PFSK-1 (cell line): Measurements from ENCODE around the gene MIDN.

Experiments
- FOXP2 ChIP-seq: optimal IDR thresholded peaks from 2 replicates; pipeline ENCODE3; 2011; ENCODE audit warnings: borderline replicate concordance, control low read depth, inconsistent platforms; ENCODE audit not compliant: insufficient read depth; ENCODE audit errors: extremely low read length, extremely low read depth
- POLR2AphosphoS5 ChIP-seq: IDR thresholded peaks from 2 replicates; pipeline ENCODE4 v1.6.1; 2012; ENCODE audit warnings: low read depth, mild to moderate bottlenecking, control low read depth, low read length, moderate library complexity
- REST ChIP-seq, 2 experiments: IDR thresholded peaks; 2 replicates each; pipeline versions ENCODE4 v1.6.1 to v1.8.0; 2011 to 2012; ENCODE audit warnings: low read depth in 2 of 2, low read length in 2 of 2, control low read depth in 1 of 2, inconsistent platforms in 1 of 2, mild to moderate bottlenecking in 1 of 2, moderate library complexity in 1 of 2; ENCODE audit not compliant: insufficient read depth in 1 of 2
- SIN3A ChIP-seq: IDR thresholded peaks from 2 replicates; pipeline ENCODE4 v1.6.1; 2012; ENCODE audit warnings: mild to moderate bottlenecking, low read length, moderate library complexity, borderline replicate concordance; ENCODE audit not compliant: insufficient read depth
- TAF1 ChIP-seq: IDR thresholded peaks from 2 replicates; pipeline ENCODE4 v1.6.1; 2012; ENCODE audit warnings: low read length, control low read depth, borderline replicate concordance; ENCODE audit not compliant: insufficient read depth

The MIDN gene

GRCh38 chr19:1266916-1267476, 18.6 kb downstream of the MIDN start:
- no peak for TF ChIP-seq REST (IDR thresholded peaks at IDR 0.05; ENCODE audit: insufficient read depth in 1 of 2, low read depth in 2 of 2, low read length in 2 of 2)
- TF ChIP-seq SIN3A, result peak; percentile 65; the same call in 1 of the 2 replicates
- no peak for TF ChIP-seq TAF1
- no peak for TF ChIP-seq FOXP2
- TF ChIP-seq POLR2AphosphoS5, result no peak

- TF ChIP-seq REST (IDR thresholded peaks at IDR 0.05; ENCODE audit: insufficient read depth in 1 of 2, low read depth in 2 of 2, low read length in 2 of 2) (no peak), POLR2AphosphoS5 (no peak), SIN3A (no peak), TAF1 (no peak), FOXP2 (no peak)
Measured at GRCh38 chr19:1267477-1268225, 19.3 kb downstream of the MIDN start.

GRCh38 chr19:1268226-1269064, 20.1 kb downstream of the MIDN start:
- TF ChIP-seq POLR2AphosphoS5, result no peak
- no peak for TF ChIP-seq REST (IDR thresholded peaks at IDR 0.05; ENCODE audit: insufficient read depth in 1 of 2, low read depth in 2 of 2, low read length in 2 of 2)
- TF ChIP-seq FOXP2, result no peak
- no peak for TF ChIP-seq TAF1
- no peak for TF ChIP-seq SIN3A

- no peak for TF ChIP-seq FOXP2
- peak; percentile 93; the same call in 1 of the 2 replicates for TF ChIP-seq TAF1
- TF ChIP-seq POLR2AphosphoS5, result peak; percentile 98
- TF ChIP-seq REST (IDR thresholded peaks at IDR 0.05; ENCODE audit: insufficient read depth in 1 of 2, low read depth in 2 of 2, low read length in 2 of 2), result peak in 1 of 2 experiments; percentile 30; a peak in 1 of 4 replicates
- TF ChIP-seq SIN3A, result peak; percentile 17; the same call in 1 of the 2 replicates
Measured at GRCh38 chr19:1269065-1269477, 20.7 kb downstream of the MIDN start, which contains the start of gene CIRBP. Gene CIRBP (plus strand): TSS chr19:1269332. CDS start chr19:1270934, 1,602 bp downstream.
